ENCODE data around the gene LIX1L. TPM values are rescaled to one million over a fixed set of nuclear protein-coding genes. Genes with fewer than 3 reads are reported as not detected.
A peak's percentile ranks its signal among the peaks of the same experiment; 100 is the strongest.

LIX1L gene
- total and polyA plus RNA-seq, 2 donors (not counting 1 experiment from before 2014, with no cell fraction given), result 14.4 to 31.7 TPM

DNA sequence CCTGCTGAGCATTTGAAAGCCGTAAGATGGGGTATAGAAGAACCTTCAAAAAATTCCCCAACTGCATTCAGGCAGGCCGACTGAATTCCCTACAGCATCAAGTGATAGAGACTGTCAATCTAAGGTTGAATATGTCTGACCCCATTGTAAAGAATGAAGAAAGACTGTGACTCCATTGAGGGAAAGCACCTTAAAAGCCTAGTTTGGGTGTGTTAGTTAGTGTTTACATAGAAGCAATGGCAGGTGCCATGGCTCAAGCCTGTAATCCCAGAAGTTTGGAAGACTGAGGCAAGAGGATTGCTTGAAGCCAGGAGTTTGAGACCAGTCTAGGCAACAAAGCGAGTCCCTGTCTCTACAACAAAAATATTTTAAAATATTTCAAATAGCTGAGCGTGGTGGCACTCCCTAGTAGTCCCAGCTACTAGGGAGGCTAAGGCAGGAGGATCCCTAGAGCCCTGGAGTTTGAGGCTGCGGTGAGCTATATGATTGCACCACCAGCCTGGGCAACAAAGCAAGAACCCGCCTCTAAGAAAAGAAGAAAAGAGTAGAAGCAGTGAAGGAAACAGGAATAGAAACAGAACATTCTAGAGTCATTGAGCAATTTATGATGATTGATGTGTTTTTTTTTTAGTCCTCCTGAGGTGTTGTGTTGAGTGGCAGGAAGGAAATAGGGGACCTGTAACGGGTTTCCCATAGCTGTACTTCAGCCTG lies 22.1 kb upstream of the LIX1L start:
- Mint-ChIP-seq H3K9me3 (ENCODE audit: insufficient read depth) (no peaks in the 10 kb centered on the region), H3K27me3 (no peaks in the 10 kb centered on the region), H3K4me1 (peaks cover 37% of the 10 kb centered on the region), H3K4me3 (no peak overlapping the region), H3K27ac (no peak overlapping the region)
- peak; percentile 10 for ATAC-seq (ENCODE audit: low read depth)
- Histone ChIP-seq H3K9ac (ENCODE audit: low read length) (peak overlapping the region; percentile 59), H3K27me3 (replicated peaks in 1 of 4; ENCODE audit: control extremely low read depth in 1 of 4, control insufficient read depth in 3 of 4, insufficient read depth in 4 of 4, low read length in 3 of 4) (no peaks in the 10 kb centered on the region), H3K4me2 (replicated peaks; ENCODE audit: low read depth, low read length, poor library complexity, severe bottlenecking) (peak overlapping the region; percentile 75), H3K9me3 (ENCODE audit: control extremely low read depth in 1 of 3, control insufficient read depth in 2 of 3, insufficient read depth in 1 of 3, low read length in 2 of 3) (no peaks in the 10 kb centered on the region), H4K20me1 (ENCODE audit: control insufficient read depth, insufficient read depth, low read length, poor library complexity, severe bottlenecking) (no peaks in the 10 kb centered on the region), H3K4me1 (ENCODE audit: control insufficient read depth in 2 of 2, insufficient read depth in 2 of 2, low read length in 2 of 2) (peaks cover 74 to 77% of the 10 kb centered on the region in 2 donors), H3K4me3 (ENCODE audit: control extremely low read depth in 1 of 5, extremely low read depth in 1 of 5, insufficient read depth in 1 of 5, low read depth in 2 of 5, low read length in 4 of 5) (peak overlapping the region in 4 of 5 experiments; percentile 16 to 52 (median 29)), H3K27ac (ENCODE audit: low read length in 2 of 2) (peak overlapping the region; percentile 96 to 97), H2AFZ (ENCODE audit: insufficient read depth, low read depth, low read length, poor library complexity, severe bottlenecking) (peak overlapping the region; percentile 50), H3K36me3 (replicated peaks in 1 of 2; ENCODE audit: control extremely low read depth in 1 of 2, control insufficient read depth in 1 of 2, extremely low read depth in 1 of 2, insufficient read depth in 2 of 2, low read length in 1 of 2) (peaks cover 0 to 5% of the 10 kb centered on the region in 2 experiments), H3K79me2 (ENCODE audit: control insufficient read depth, insufficient read depth, low read length) (peaks cover 47% of the 10 kb centered on the region)
- CTCF ChIA-PET, result interaction anchor here (0.6 to 9.5 kb wide), 14 partner anchors 14 to 134 kb away, joined by 3 to 361 read pairs (median 32); partner anchors contain the start of genes ANKRD34A, LIX1L, NUDT17 and PIAS3
- DNase-seq, result peak; percentile 72
- no peak for TF ChIP-seq EZH2 (IDR thresholded peaks at IDR 0.05; ENCODE audit: borderline replicate concordance, insufficient read depth, low read depth, low read length, poor library complexity, severe bottlenecking)
- TF ChIP-seq, protein P1, sequence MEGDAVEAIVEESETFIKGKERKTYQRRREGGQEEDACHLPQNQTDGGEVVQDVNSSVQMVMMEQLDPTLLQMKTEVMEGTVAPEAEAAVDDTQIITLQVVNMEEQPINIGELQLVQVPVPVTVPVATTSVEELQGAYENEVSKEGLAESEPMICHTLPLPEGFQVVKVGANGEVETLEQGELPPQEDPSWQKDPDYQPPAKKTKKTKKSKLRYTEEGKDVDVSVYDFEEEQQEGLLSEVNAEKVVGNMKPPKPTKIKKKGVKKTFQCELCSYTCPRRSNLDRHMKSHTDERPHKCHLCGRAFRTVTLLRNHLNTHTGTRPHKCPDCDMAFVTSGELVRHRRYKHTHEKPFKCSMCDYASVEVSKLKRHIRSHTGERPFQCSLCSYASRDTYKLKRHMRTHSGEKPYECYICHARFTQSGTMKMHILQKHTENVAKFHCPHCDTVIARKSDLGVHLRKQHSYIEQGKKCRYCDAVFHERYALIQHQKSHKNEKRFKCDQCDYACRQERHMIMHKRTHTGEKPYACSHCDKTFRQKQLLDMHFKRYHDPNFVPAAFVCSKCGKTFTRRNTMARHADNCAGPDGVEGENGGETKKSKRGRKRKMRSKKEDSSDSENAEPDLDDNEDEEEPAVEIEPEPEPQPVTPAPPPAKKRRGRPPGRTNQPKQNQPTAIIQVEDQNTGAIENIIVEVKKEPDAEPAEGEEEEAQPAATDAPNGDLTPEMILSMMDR (IDR thresholded peaks at IDR 0.05), result no peak
- WGBS (ENCODE audit: insufficient coverage), result 20% methylated on average over 3 of the region's 7 CpGs
- intact Hi-C loops (cut with micrococcal nuclease), result loop anchor here (1.0 kb wide), 4 partner anchors 16 to 53 kb away; partner anchors contain the start of genes ANKRD34A, LIX1L, POLR3GL and RBM8A
- POLR2A ChIA-PET, result interaction anchor here (0.6 to 4.7 kb wide), 13 partner anchors 13 to 122 kb away, joined by 3 to 131 read pairs (median 10); partner anchors contain the start of genes ANKRD34A, LIX1L, PEX11B and POLR3GL
